Activated naive CD8-positive, alpha-beta T cell treated with anti-CD3 and anti-CD28 coated beads for 36 hours (primary cell): ENCODE data around the gene RARS2. TPM values are rescaled to one million over a fixed set of nuclear protein-coding genes. Genes with fewer than 3 reads are reported as not detected.
"Not testable (repeated sequence)": the region's sequence is repeated elsewhere in the genome, so short reads cannot be mapped to it uniquely, and the experiment has no call there.

Experiments used
- DNase-seq: peaks from one replicate; pipeline ENCODE4 v3.0.0; 2021
- H3K27ac Mint-ChIP-seq: one replicate; pipeline ENCODE4 v1.8.0; 2022; ENCODE audit warnings: mild to moderate bottlenecking, moderate library complexity, mixed read lengths
- H3K27me3 Mint-ChIP-seq: one replicate; pipeline ENCODE4 v1.8.0; 2022; ENCODE audit warnings: mild to moderate bottlenecking, mixed read lengths
- H3K36me3 Mint-ChIP-seq: one replicate; pipeline ENCODE4 v1.8.0; 2021; ENCODE audit warnings: mild to moderate bottlenecking, mixed read lengths
- H3K4me1 Mint-ChIP-seq: one replicate; pipeline ENCODE4 v1.8.0; 2021; ENCODE audit warnings: mixed read lengths
- H3K4me3 Mint-ChIP-seq: one replicate; pipeline ENCODE4 v1.8.0; 2022; ENCODE audit warnings: mild to moderate bottlenecking, moderate library complexity, mixed read lengths
- H3K9me3 Mint-ChIP-seq: one replicate; pipeline ENCODE4 v1.8.0; 2022; ENCODE audit warnings: mixed read lengths
- total RNA-seq, 2 experiments: library from RNA; stranded (reverse); gene quantifications; one replicate each; pipeline ENCODE4 v1.2.3, GENCODE V29; 2021

The RARS2 gene
- total RNA-seq, 2 experiments from 2014 or later: 19.5 to 21.8 TPM

DNA sequence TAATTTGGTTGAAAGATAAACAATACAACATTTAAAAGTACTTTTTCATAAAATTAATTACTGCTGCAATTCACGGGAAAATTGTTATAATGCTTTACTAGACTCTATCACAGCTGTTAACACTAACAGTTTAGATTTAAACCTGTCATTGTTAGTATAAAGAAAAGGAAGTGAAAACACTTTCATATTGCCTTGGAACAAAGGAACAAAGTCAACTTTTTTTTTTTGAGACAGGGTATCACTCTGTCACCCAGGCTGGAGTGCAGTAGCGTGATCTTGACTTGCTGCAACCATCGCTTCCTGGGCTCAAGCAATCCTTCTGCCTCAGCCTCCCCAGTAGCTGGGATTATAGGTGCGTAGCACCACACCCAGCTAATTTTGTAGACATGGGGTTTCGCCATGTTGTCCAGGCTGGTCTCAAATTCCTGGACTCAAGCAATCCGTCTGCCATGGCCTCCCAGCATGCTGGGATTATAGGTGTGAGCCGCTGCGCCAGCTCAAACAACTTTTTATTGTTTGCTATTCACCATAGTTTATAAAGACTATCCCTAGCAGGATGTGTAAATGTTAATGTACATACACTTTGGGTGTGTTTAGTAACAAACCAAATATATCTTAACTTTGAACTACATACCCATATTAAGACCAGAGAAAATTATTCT is 94.9 kb downstream of the RARS2 start:
- Mint-ChIP-seq H3K9me3 (no peaks in the 10 kb centered on the region), H3K27me3 (no peaks in the 10 kb centered on the region), H3K36me3 (peaks cover 6% of the 10 kb centered on the region), H3K27ac (no peak overlapping the region), H3K4me3 (no peak overlapping the region), H3K4me1 (peaks cover 2% of the 10 kb centered on the region)
- DNase-seq: no peak

DNA sequence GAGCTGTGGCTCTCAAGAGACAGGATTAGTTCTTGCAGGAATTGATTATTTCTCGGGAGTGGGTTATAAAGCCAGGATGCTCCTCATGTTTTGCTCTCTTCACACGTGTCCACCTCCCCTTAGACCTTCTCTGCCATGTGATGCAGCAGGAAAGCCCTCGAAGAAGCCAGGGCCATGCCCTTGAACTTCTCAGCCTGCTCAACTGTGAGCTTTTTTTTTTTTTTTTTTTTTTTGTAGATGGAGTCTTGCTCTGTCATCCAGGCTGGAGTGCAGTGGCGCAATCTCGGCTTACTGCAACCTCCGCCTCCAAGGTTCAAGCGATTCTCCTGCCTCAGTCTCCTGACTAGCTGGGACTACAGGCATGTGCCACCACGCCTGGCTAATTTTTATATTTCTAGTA is 100.5 kb downstream of the RARS2 start:
- H3K4me1 Mint-ChIP-seq, H3K36me3 Mint-ChIP-seq, H3K27me3 Mint-ChIP-seq, H3K9me3 Mint-ChIP-seq, H3K4me3 Mint-ChIP-seq, DNase-seq, H3K27ac Mint-ChIP-seq: not testable (repeated sequence)

DNA sequence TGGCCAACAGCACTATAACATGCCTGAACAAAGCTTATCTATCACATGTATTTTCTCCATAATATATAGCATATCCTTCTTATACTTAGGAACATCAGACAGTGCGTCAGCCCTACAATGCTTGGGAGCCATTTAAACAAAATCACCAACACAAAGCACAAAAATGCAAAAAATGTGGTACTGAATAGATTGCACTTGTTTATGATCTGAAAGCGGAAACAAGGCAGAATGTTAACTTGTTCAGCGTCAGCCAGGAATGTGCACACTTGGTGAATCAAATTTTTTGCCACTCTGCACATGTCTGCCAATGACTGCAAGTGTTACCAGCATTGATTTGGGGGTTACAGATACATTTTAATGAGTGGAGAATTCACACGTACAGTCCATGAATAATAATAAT is 102.2 kb downstream of the RARS2 start:
- DNase-seq: no peak
- no peaks in the 10 kb centered on the region for H3K9me3 Mint-ChIP-seq
- H3K27ac Mint-ChIP-seq: no peak overlapping the region
- H3K4me1 Mint-ChIP-seq: no peaks in the 10 kb centered on the region
- peaks cover 10% of the 10 kb centered on the region for H3K36me3 Mint-ChIP-seq
- no peak overlapping the region for H3K4me3 Mint-ChIP-seq
- no peaks in the 10 kb centered on the region for H3K27me3 Mint-ChIP-seq

DNA sequence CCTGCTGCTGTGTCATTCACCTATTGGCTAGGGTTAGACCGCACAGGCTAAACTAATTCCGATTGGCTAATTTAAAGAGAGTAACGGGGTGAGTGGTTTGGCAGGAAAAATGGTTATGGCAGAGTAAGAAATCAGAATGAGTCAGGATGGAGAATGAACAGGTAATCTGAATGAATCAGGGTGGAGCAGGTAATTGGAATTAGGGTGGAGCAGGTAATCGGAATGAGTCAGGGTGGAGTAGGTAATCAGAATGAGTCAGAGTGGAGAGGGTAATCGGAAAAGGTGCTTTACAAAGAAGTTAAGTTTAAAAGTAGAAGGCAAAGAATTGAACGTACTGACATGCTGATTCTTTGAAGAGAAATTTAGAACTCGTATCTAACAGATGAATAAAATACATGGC is 105.3 kb downstream of the RARS2 start:
- no peak for DNase-seq
- Mint-ChIP-seq H3K36me3 (peaks cover 12% of the 10 kb centered on the region), H3K27me3 (no peaks in the 10 kb centered on the region), H3K4me1 (no peaks in the 10 kb centered on the region), H3K9me3 (no peaks in the 10 kb centered on the region), H3K27ac (no peak overlapping the region), H3K4me3 (no peak overlapping the region)

DNA sequence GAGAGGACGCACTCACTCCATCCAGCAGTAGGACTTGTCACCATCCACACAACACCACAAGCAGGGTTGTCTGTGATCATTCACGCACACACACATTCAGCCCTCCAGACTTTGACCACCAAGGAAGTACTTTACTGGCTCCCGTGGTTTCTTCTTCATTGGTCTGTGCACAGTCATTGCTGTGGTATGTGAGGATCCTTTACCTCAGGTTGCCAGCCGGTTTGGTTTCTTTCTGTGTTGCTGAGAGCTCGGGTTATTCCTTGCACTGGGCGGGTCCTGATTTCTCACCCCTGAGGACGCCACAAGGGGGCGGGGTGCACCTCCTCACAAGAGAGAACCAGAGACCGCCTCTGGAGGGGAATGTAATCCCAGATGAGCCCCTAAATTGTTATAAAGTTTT is 105.9 kb downstream of the RARS2 start:
- H3K4me1 Mint-ChIP-seq: no peaks in the 10 kb centered on the region
- no peaks in the 10 kb centered on the region for H3K27me3 Mint-ChIP-seq
- H3K9me3 Mint-ChIP-seq: no peaks in the 10 kb centered on the region
- peaks cover 14% of the 10 kb centered on the region for H3K36me3 Mint-ChIP-seq
- no peak for DNase-seq
- no peak overlapping the region for H3K4me3 Mint-ChIP-seq
- H3K27ac Mint-ChIP-seq: no peak overlapping the region

DNA sequence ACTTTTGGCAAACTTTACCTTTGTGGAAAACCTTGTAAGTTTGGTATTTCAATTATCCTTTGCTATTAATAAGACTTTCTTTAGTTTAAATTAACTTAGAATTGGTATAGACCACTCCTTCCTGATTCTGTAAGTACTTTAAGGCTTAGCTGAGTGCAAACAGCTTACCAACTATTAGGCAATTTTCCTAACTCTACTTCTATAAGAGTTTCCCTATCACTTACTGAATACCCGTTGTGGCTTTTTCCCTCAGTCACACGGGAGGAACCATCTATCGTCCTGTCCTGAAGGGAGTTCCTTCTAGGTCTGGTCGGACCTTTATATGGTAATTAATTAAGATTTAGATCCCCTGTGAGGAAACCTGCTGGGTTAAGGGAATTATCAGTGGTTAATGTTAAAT is 107.4 kb downstream of the RARS2 start:
- no peak overlapping the region for H3K4me3 Mint-ChIP-seq
- H3K27ac Mint-ChIP-seq: no peak overlapping the region
- no peaks in the 10 kb centered on the region for H3K9me3 Mint-ChIP-seq
- no peaks in the 10 kb centered on the region for H3K27me3 Mint-ChIP-seq
- DNase-seq: no peak
- H3K36me3 Mint-ChIP-seq: peaks cover 20% of the 10 kb centered on the region
- H3K4me1 Mint-ChIP-seq: no peaks in the 10 kb centered on the region

DNA sequence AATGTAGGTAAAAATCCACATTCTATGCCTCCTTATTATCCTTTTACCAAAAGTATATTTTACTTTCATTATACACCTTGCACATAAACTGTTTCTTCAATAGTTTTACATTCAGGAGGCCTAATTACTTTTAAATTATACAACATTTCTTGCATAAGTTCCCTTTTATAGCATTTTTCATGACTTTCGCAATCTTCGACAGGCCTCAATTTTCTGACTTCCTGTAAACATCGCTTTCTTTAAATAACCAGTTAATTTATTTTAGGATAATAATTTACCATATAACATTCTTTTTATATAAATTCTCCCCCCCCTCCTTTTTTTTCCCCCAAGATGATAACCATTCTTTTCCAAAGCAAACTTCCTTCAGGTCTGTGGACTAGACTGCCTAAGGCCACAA is 107.9 kb downstream of the RARS2 start:
- Mint-ChIP-seq H3K27me3 (no peaks in the 10 kb centered on the region), H3K4me3 (no peak overlapping the region), H3K27ac (no peak overlapping the region), H3K4me1 (no peaks in the 10 kb centered on the region), H3K9me3 (no peaks in the 10 kb centered on the region), H3K36me3 (peaks cover 20% of the 10 kb centered on the region)
- no peak for DNase-seq

DNA sequence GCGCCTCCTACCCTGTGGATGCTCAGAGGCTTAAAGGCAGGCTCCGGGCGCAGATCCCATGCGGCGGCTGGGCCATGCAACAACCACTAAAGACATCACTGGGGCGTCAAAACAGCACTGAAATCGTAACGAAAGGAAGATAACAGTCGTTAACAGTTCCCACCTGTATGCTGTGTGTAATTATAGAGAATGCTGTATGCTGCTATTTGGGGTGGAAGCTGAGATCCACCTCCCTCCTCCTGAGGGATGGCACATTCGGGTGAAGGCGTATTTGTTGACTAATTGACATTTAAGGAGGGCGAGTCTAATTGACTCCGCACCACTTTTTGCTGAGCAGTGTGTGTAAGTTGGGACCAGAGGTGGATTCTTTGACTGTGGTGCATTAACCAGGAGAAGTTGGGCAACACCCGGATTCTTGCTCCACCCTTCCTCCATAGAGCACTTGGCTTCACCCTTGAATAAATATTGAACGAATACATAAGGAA is 116.3 kb downstream of the RARS2 start:
- no peak for DNase-seq
- peaks cover 2% of the 10 kb centered on the region for H3K27me3 Mint-ChIP-seq

DNA sequence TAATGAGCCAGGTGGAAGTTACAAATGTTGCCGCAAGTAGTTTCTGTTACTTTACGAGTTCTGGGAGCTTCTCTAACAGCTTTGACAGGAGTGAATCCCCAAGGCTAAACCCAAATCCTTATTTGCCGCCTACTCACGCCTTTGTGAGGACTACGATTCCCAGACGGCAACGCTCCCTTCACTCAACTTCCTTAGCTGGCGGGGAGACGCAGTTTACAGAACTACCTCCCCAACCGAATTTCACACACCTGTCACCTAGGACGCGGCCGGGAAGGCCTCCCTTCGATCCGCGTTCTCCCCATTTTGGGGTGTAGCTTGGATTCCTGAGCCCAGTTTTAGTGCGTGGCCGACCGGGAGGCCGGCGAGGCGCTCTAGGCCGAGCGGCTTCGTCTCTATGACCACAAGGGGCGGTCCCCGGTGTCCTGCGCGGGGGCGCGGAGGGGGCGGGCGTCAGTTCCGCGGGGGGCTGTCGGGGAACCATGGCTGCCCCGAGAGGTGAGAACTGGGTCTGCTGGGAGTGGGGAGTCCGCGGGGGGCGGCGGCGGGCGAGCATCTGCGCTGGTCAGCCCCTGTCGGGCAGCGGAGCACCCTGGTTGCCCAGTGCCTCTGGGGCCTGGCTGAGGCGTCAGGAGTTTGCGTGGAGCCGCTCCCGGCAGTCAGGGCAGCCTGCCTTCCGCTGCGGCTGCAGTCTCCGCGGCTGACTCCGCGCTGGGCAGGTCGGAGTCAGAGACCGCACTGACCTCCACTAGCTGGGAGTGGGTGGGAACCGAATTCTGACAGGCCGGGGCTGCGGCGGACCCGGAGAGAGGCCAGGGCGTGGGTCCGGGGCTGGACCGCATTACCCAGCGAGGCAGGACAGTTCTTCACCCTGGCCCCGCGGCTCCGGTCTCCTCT is 117.0 kb downstream of the RARS2 start, which contains the start of gene SLC35A1:
Gene SLC35A1, plus strand, starts transcription at position 450 of the 894 bp plus-strand sequence. Its CDS starts 30 bp downstream, at position 480.
- H3K27ac Mint-ChIP-seq: peak within 1 kb of the TSS; percentile 99
- no peaks in the 10 kb centered on the region for H3K36me3 Mint-ChIP-seq
- peaks cover 20% of the 10 kb centered on the region for H3K4me1 Mint-ChIP-seq
- H3K4me3 Mint-ChIP-seq: peak within 1 kb of the TSS; percentile 98
- DNase-seq: peak; percentile 88
- H3K27me3 Mint-ChIP-seq: peaks cover 4% of the 10 kb centered on the region
- no peaks in the 10 kb centered on the region for H3K9me3 Mint-ChIP-seq

More for the DNA sequence above, 116.3 kb downstream of the RARS2 start:
- Mint-ChIP-seq H3K4me1 (peaks cover 20% of the 10 kb centered on the region), H3K36me3 (peaks cover 5% of the 10 kb centered on the region), H3K4me3 (peak overlapping the region; percentile 98), H3K9me3 (no peaks in the 10 kb centered on the region), H3K27ac (peak overlapping the region; percentile 99)

DNA sequence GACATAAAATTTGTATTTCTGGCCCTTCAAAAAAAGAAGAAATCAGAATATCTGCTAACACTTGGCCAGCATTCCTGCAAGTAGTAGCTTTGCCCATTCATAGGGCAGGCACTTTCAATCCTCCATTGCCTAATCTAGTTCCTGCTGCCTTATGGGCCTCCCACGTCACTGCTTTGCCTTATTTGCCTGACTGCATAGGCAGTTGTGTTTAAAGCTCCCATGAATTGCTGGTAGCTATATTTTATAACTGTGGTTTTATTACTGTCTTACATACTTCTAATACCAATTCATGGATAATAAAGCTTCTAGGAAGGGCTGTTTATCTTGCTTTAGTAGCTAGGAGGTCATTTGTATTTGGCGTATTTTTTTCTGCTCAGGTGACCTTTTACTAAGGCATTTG is 124.7 kb downstream of the RARS2 start:
- no peaks in the 10 kb centered on the region for H3K4me1 Mint-ChIP-seq
- peaks cover 26% of the 10 kb centered on the region for H3K27me3 Mint-ChIP-seq
- H3K27ac Mint-ChIP-seq: no peak overlapping the region
- no peak for DNase-seq
- H3K9me3 Mint-ChIP-seq: peaks cover 2% of the 10 kb centered on the region
- H3K36me3 Mint-ChIP-seq: no peaks in the 10 kb centered on the region
- H3K4me3 Mint-ChIP-seq: no peak overlapping the region

Other genes starting within 250 kb of the RARS2 start
- gene C6orf163, start 245.2 kb downstream of the RARS2 start, total RNA-seq: 1 to 10 TPM in 1 of 2 experiments, under 1 TPM in 1; 0.98 to 1.5 TPM
- gene CFAP206, start 182.0 kb downstream of the RARS2 start, total RNA-seq: not detected
- 1 to 10 TPM; 7.9 to 8.6 TPM for gene SLC35A1, start 117.0 kb downstream of the RARS2 start, total RNA-seq
- 10 to 100 TPM; 35.4 to 37.4 TPM for gene ORC3, start 148 bp upstream of the RARS2 start, total RNA-seq
- gene AKIRIN2, start 112.2 kb upstream of the RARS2 start, total RNA-seq: 10 to 100 TPM; 47.5 to 48.7 TPM